HCT116 (cell line): Measurements from ENCODE around the gene TTC23.

Experiments
- EGR1 ChIP-seq: IDR thresholded peaks from 2 replicates; pipeline ENCODE4 v1.6.1; 2012; ENCODE audit warnings: low read depth
- EZH2 ChIP-seq: fragments of 200-600 bp; sonication (generic); IDR thresholded peaks from 2 replicates; pipeline ENCODE4 v1.6.1; 2017; ENCODE audit warnings: antibody characterized with exemption, mixed run types
- JUND ChIP-seq: IDR thresholded peaks from 2 replicates; pipeline ENCODE4 v1.6.1; 2012
- POLR2A ChIP-seq: IDR thresholded peaks from 2 replicates; pipeline ENCODE4 v1.7.0; 2011; ENCODE audit warnings: borderline replicate concordance; ENCODE audit not compliant: insufficient read depth, insufficient read length; ENCODE audit errors: extremely low read depth
- POLR2AphosphoS5 ChIP-seq: IDR thresholded peaks from 2 replicates; pipeline ENCODE4 v1.6.1; 2011; ENCODE audit warnings: mild to moderate bottlenecking, low read depth, low read length, moderate library complexity
- RAD21 ChIP-seq: IDR thresholded peaks from 2 replicates; pipeline ENCODE4 v1.6.1; 2012; ENCODE audit warnings: low read depth, mild to moderate bottlenecking
- SRF ChIP-seq: IDR thresholded peaks from 2 replicates; pipeline ENCODE4 v1.6.1; 2012; ENCODE audit warnings: low read depth
- YY1 ChIP-seq: IDR thresholded peaks from 2 replicates; pipeline ENCODE4 v1.6.1; 2011; ENCODE audit warnings: low read length, low read depth, moderate library complexity, mild to moderate bottlenecking; ENCODE audit not compliant: insufficient replicate concordance; ENCODE audit errors: extremely low read depth
- ZFX ChIP-seq: fragments of 450-650 bp; IDR thresholded peaks from 2 replicates; pipeline ENCODE4 v1.6.1; 2017
- ZNF274 ChIP-seq: fragments of 200-500 bp; sonication (Bioruptor generic); IDR thresholded peaks from 2 replicates; pipeline ENCODE4 v1.6.1; 2014; ENCODE audit warnings: mild to moderate bottlenecking, low read depth, low read length, inconsistent platforms
- TF ChIP-seq, protein P1 (sequence below), 3 experiments: fragments of 200-600 bp in 1 of 3; sonication (generic) in 1 of 3; IDR thresholded peaks in 2 of 3; conservative IDR thresholded peaks in 1 of 3; 2 replicates each; pipeline ENCODE4 v1.5.1; 2012 to 2017; ENCODE audit warnings: low read depth in 2 of 3, low read length in 2 of 3, antibody characterized with exemption in 1 of 3, borderline replicate concordance in 1 of 3, control low read depth in 1 of 3, mild to moderate bottlenecking in 1 of 3, mixed read lengths in 1 of 3, mixed run types in 1 of 3, moderate library complexity in 1 of 3; ENCODE audit not compliant: insufficient read depth in 1 of 3
- TF ChIP-seq, protein P2 (sequence below): IDR thresholded peaks from 2 replicates; pipeline ENCODE4 v1.6.1; 2012; ENCODE audit warnings: low read depth
- TF ChIP-seq, protein P3 (sequence below): IDR thresholded peaks from 2 replicates; pipeline ENCODE4 v1.6.1; 2012

DNA sequence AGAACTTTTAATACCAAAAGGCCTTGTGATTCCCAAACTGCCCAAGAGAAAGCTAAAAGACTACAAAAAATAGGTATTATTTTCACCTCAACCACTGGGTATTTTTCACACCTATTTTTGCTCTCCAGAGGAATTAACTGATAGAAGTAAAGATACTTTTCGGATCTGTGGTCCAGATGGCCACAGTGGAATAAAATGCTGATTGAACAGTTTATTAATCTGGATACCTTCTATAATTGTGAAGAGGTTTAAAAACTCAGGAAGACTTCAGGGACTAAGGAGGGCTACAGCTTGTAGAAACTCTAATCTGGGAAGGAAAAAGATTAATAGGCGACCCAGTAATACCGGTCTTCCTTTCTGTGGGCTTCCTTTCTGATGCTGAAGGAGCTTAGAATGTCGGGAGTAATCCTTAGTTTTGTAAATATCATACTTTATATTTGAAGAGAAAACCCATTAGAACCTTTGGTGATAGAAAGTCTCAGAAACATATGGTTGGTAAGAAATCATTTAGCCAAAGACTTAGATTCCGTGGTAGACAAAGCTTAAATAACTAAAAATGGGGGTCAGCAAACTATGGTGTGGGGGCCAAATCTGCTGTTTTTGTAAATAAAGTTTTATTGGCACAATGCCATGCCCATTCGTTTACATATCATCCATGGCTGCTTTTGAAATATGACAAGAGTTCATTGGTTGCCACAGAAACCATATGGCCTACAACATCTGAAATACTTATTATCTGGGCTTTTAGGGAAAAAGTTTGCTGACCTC, 47.8 kb downstream of the TTC23 start:
- TF ChIP-seq, protein P1, sequence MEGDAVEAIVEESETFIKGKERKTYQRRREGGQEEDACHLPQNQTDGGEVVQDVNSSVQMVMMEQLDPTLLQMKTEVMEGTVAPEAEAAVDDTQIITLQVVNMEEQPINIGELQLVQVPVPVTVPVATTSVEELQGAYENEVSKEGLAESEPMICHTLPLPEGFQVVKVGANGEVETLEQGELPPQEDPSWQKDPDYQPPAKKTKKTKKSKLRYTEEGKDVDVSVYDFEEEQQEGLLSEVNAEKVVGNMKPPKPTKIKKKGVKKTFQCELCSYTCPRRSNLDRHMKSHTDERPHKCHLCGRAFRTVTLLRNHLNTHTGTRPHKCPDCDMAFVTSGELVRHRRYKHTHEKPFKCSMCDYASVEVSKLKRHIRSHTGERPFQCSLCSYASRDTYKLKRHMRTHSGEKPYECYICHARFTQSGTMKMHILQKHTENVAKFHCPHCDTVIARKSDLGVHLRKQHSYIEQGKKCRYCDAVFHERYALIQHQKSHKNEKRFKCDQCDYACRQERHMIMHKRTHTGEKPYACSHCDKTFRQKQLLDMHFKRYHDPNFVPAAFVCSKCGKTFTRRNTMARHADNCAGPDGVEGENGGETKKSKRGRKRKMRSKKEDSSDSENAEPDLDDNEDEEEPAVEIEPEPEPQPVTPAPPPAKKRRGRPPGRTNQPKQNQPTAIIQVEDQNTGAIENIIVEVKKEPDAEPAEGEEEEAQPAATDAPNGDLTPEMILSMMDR (IDR thresholded peaks at IDR 0.05 in 2 of 3, conservative IDR thresholded peaks at IDR 0.05 in 1 of 3; ENCODE audit: borderline replicate concordance in 1 of 3, insufficient read depth in 1 of 3, low read depth in 2 of 3, low read length in 2 of 3) = no peak
- TF ChIP-seq, protein P2, sequence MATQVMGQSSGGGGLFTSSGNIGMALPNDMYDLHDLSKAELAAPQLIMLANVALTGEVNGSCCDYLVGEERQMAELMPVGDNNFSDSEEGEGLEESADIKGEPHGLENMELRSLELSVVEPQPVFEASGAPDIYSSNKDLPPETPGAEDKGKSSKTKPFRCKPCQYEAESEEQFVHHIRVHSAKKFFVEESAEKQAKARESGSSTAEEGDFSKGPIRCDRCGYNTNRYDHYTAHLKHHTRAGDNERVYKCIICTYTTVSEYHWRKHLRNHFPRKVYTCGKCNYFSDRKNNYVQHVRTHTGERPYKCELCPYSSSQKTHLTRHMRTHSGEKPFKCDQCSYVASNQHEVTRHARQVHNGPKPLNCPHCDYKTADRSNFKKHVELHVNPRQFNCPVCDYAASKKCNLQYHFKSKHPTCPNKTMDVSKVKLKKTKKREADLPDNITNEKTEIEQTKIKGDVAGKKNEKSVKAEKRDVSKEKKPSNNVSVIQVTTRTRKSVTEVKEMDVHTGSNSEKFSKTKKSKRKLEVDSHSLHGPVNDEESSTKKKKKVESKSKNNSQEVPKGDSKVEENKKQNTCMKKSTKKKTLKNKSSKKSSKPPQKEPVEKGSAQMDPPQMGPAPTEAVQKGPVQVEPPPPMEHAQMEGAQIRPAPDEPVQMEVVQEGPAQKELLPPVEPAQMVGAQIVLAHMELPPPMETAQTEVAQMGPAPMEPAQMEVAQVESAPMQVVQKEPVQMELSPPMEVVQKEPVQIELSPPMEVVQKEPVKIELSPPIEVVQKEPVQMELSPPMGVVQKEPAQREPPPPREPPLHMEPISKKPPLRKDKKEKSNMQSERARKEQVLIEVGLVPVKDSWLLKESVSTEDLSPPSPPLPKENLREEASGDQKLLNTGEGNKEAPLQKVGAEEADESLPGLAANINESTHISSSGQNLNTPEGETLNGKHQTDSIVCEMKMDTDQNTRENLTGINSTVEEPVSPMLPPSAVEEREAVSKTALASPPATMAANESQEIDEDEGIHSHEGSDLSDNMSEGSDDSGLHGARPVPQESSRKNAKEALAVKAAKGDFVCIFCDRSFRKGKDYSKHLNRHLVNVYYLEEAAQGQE = no peak
- TF ChIP-seq SRF (no peak), POLR2A (no peak), EZH2 (no peak), RAD21 (no peak), ZNF274 (no peak), POLR2AphosphoS5 (no peak), JUND (no peak), ZFX (no peak), EGR1 (no peak), YY1 (no peak)
- TF ChIP-seq, protein P3, sequence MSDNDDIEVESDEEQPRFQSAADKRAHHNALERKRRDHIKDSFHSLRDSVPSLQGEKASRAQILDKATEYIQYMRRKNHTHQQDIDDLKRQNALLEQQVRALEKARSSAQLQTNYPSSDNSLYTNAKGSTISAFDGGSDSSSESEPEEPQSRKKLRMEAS = no peak
